GM12873 (cell line): ENCODE measurements around the gene FAM107B.
A peak's percentile ranks its signal among the peaks of the same experiment; 100 is the strongest.

ENCODE experiments used
- CTCF ChIP-seq: IDR thresholded peaks from 2 replicates; pipeline ENCODE4 v1.5.1; 2012; ENCODE audit warnings: low read depth, mild to moderate bottlenecking, moderate library complexity, low read length, control low read depth; ENCODE audit not compliant: insufficient read depth; ENCODE audit errors: missing control alignments

Gene FAM107B

DNA sequence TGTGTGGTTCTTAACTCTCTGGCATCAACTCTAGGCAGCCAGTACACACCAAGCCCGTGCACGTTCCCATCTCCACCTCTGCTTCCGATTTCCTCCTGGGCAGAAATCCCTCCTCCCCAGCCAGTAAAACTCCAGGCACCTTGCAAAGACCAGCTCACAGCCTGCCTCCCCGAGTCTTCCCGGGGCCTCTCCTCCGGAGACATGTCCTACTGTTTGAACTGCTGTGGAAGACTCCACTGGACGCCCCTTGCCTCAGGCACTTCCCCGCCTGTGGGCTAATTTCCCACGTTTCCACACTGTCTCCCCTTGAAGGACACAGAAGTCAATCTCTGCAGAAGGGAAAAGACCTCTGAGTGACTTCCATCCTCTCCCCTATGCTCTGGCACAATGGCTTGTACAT is 233.3 kb downstream of the FAM107B start:
- TF ChIP-seq CTCF: no peak

DNA sequence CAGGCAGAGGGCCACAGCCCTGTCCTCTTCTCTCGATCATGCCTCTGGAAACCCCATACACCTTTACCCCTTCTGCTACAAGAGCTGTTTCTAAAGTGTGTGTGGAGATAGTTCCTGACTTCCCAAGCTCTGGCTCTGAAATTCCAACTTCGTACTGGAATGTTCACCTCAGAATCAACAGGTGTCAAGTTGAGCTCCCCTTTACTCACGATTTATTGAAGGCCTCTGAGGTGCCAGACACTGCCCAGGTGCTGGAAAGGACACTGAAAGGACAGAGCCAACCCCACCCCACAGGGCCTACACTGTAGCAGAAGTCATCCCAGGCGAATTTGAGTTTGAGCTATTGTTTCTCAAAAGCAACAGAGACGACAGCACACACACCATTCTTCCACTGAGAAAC is 234.1 kb downstream of the FAM107B start:
- TF ChIP-seq CTCF: no peak

- TF ChIP-seq CTCF: no peak
Observed at GRCh38 chr10:14540062-14540461, 234.6 kb downstream of the FAM107B start.

- no peak for TF ChIP-seq CTCF
Observed at GRCh38 chr10:14539176-14539575, 235.5 kb downstream of the FAM107B start.

DNA sequence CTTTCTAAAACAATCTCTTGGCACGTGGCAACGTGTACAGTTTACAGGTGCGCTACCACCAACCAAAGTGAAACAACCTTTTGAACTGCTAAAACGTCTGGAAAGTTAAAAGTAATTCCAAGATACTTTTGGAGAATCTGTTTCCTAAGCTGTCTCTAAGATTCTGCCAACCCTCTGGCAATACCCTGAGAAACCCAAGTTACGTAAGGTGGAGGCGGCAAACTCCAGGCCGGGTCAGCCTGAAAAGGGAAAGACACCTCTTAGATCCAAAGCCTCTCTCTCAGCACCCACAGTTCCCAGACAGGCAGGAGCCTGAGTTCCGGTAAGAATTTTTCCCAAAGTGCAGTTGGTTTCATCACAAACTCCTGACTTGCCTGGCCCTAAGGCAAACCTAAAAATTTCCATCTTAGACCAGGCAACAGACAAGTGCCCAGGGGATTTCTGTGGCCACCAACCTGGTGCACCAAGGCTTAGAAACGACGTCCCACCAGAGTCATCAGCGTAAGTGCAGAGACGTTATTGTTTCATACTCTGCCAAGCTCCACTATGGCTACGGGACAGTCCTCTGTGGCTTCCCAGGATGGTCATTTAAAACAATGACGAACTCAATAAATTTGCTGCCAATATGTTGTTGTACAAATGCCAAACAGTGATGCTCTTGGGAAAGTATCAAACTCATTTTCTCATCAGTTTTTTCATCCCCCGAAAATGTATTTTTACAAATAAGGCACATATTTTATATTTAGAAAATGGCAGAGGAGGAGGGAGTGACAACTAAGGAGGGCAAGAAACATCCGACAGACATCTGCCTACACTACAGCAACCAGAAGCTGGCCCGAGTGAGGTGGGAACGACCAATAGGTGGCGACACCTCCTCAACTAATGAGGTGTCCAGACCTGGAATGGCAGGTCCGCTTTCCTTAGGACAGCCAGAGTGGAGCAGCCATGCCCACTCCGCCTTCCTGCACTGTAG is 238.2 kb downstream of the FAM107B start:
- TF ChIP-seq CTCF: peak; percentile 80

DNA sequence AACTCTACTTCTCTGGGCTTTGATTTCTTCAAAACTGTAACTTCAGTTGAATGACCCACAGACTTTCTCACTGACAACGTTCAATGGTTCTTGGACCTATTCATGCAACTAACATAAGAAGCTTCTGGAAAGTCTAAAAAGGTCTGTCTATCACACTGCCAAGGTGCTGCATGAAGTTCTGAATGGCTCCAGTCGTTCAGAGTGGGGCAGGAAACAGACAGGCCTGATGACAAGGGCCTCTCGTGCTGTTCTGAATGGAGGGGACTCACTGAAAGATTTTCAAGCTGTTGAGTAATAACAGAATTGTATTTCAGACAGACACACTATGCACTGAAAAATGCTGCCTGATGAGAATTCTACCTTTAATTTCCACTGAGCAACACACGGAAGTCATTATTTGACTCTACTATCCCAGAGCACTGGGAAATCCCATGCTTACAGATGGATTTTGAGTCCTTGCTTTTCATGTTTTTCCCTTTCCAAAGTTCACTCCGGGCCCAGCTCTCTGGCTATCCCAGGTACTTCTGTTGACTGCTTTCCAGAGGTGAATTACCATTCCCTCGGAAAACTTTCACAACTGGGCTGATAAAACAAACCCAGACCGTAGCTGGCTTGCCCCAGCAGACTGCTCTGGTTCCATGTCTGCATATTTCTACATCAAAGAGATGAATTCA is 239.1 kb downstream of the FAM107B start:
- no peak for TF ChIP-seq CTCF

GRCh38 chr10:14534152-14534551 is 240.5 kb downstream of the FAM107B start:
- TF ChIP-seq CTCF: no peak
